ENCODE results near the gene PCGF1.
"Not testable (repeated sequence)": the region's sequence is repeated elsewhere in the genome, so short reads cannot be mapped to it uniquely, and the experiment has no call there.

Gene PCGF1

GRCh38 chr2:74471332-74472065, 36.0 kb downstream of the PCGF1 start:
- no peak for DNase-seq

GRCh38 chr2:74470742-74471141, 36.8 kb downstream of the PCGF1 start:
- DNase-seq = not testable (repeated sequence)

- no peak for DNase-seq
These were observed 43.1 kb downstream of the PCGF1 start for GRCh38 chr2:74464406-74464805.

GRCh38 chr2:74462786-74463105, 44.7 kb downstream of the PCGF1 start:
- DNase-seq = no peak

GRCh38 chr2:74462054-74462785, 45.3 kb downstream of the PCGF1 start:
- no peak for DNase-seq

GRCh38 chr2:74461187-74462053, 46.1 kb downstream of the PCGF1 start:
- DNase-seq = no peak

- not testable (repeated sequence) for DNase-seq
These were observed 47.3 kb downstream of the PCGF1 start for GRCh38 chr2:74460187-74460586.

GRCh38 chr2:74459503-74460118, 47.9 kb downstream of the PCGF1 start:
- DNase-seq = not testable (repeated sequence)

GRCh38 chr2:74458938-74459363, 48.5 kb downstream of the PCGF1 start:
- no peak for DNase-seq

- DNase-seq = peak; percentile 93
These were observed 49.2 kb downstream of the PCGF1 start, which contains the start of gene WBP1 for GRCh38 chr2:74458132-74458937. Gene WBP1, plus strand, starts transcription at chr2:74458438. Its CDS starts 165 bp downstream, at chr2:74458603.

- peak; percentile 53 to 71 for DNase-seq
These were observed 49.9 kb downstream of the PCGF1 start for GRCh38 chr2:74457549-74458131.

- DNase-seq = no peak
These were observed 50.4 kb downstream of the PCGF1 start for GRCh38 chr2:74457129-74457548.
